GM21619 (cell line): ENCODE data around the gene MRPS12.

Source experiments
- ATAC-seq: cut with Tn5 transposase; IDR thresholded peaks from one replicate; pipeline ENCODE4 v1.9.1; 2021; ENCODE audit not compliant: unreplicated experiment

The MRPS12 gene

DNA sequence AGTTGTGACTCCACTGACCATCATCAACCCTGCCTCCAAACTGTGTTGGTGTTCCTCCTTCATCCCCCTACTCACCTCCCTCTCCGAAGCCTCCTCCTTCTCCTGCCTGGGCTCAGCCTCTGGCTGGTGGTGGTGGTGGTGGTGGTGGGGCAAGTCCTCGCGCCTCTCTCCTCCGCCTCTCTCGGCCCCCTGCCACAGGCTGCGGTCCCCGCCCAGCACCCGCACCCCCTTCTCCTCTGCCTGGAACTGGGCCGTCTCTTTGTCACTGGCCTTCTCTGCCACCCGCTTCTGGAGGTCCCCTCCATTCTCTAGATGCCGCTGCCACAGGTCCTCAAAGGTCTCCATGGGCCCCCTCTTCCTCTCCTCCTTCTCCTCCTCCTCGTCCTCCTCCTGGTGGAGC lies 20.3 kb upstream of the MRPS12 start:
- no peak for ATAC-seq

DNA sequence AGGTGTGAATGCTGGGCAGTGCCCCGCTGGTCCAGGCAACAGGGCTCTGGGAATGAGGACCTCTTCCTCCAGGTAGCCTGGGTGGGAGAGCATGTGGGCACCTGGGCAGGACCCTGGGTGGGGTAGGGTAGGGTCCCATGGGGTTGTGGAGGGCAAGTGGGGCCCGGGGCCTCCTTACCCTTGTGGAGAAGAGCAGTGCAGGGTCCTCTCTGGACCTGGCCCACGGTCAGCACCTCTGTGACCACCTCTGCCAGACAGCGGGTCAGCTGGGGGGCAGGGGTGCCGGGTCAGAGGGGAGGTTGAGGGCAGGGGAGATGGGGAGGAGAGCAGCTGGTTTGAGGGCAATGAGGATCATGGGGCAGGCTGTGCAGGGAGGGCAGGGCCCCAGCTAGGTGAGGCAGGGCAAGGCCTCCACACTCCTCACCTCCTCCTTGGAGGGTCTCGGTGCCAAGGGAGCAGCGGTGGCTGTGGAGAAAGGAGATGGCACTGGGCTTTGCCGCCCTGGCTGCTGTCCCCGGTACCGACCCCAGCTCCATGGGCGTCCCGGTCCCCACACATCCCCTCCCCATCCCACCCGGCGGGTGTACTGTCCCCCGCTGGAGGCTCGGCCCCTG lies 19.2 kb upstream of the MRPS12 start:
- no peak for ATAC-seq

DNA sequence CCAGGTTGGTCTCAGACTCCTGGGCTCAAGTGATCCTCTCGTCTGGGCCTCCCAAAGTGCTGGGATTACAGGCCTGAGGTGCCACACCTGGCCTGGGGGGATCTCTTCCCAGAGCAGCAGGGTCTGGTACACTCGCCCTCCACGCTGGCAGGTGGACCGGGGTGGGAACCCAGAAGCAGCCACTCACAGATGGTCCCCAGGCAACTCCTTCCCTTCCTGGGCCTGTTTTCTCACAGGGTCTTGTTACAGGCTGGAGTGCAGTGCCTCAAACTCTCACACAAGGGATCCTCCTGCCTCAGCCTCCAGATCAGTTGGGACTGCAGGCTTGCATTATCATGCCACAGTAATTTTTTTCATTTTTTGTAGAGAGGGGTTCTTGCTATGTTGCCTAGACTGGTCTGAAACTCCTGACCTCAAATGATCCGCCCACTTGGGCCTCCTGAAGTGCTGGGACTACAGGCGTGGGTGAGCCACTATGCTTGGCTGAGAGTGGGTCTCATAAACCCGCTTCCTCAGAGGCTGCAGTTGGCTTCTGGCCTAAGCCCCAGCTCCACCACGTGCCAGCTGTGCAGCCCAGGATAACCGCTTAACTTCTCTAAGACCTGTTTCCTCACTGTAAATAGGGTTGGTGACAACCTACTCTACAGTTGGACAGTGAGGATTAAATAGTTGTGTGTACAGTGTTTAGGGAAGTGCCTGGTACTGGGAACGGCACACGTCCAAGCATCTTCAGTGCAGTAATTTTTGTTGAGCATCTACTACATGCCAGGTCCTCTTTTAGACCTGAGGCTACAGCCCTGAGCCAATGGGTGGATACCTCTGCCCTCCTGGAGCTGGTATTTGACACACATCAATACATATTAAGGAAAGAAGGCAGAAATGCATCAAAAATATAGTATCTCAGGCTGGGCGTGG lies 17.9 kb upstream of the MRPS12 start:
- no peak for ATAC-seq

DNA sequence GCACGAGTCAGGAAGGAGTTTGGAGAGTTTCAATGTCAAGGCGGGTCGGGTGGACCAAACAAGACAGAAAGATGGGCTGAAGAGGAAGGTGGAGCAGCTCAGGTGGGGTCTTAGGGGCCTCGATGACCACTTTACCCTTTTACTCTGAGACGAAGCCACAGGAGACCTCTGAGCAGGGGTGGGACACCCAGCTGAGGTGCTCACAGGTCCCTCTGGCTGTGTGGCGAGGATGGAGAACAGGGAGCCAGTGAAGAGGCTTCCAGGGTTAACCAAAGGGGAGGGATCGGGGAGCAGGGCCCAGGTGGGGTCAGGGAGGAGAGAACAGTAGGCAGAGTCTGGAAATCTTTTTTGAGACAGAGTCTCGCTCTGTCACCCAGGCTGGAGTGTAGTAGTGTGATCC lies 16.8 kb upstream of the MRPS12 start:
- no peak for ATAC-seq

DNA sequence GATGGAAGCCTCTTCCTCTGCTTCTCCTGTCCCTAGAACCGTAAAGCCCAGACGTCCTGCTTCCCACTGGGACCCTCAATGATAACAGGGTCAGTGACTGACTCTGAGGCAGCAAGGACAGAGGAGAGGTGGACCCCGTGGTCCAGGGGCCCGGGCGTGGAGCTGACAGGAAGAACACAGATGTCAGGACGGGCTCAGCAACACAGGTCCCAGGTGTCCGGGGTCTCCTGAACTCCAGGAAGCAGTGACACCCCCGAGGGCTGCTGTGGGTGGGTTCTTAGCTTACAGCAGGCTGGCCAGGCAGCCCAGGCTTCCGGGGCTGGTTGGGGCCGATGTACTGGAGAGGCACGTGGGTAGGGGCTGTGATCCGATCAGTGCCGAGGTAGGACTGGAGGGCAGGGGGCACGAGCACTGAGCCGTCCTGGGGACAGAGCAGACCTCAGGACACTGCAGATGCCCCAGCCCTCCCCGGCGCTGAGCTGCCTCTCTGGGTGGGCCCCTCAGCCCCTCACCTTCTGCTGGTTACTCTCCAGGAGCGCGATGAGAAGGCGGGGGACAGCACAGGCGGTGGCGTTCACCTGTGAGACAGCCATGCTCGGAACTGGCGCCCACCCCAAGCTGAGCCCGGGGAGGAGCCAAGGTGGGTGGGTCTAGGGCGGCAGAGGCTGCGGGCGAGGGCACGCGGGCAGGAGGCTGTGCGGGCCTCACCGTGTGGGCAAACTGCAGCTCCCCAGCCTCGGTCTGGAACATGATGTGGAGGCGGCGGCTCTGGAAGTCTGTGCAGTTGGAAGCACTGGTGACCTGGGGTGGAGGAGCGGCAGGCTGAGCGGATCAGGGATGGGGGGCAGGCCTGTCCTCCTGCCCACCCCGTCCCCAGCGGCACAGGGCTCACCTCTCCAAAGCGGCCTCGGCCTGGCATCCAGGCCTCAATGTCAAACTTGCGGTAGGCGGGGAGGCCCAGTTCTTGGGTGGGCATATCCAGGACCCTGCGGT lies 15.1 kb upstream of the MRPS12 start:
- no peak for ATAC-seq

DNA sequence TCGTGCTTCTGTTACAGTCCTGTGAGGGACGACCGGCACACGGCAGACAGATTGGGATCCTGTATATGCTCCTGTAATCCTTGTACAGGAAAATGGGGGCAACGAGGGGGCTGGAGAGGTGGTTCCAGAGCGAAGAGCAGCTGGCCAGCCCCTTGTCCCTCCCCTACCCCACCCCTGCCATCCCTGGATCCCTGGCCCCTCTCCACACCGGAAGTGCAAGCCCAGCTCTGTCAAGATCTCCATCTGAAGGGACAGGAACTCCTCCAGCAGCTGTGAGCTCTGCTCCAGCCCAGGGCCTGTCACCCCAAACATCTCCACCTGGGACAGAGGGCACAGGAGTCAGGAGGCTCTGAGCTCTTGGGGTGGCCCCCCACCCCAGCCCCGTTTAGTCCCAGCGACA lies 13.2 kb upstream of the MRPS12 start:
- ATAC-seq = no peak

DNA sequence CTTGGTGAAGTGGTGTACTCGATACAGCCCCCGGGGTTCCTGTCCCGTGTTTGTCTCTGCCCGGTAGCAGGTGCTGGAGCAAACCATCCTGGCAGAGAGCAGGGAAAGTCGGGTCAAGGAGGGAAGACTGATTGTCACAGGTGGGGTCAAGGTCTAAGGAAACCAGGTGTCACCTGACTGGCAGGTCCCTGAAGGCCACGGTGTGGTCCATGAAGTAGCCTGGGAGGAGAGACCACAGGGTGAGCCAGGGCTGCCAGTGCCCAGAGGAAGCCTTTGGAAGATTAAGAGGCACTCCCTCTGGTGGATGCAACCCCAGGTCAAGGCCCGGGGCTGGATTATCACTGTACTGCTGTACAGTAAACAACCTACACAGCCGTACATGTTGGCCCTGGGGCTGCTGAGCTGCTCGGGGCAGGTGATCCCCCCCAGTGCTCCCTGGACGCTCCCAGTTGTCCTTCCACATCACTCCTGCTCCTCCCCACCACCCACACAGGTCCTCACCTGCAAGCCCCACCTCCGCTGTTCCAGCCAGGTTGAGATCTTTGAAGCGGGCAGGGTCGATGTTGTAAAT lies 12.7 kb upstream of the MRPS12 start:
- no peak for ATAC-seq

DNA sequence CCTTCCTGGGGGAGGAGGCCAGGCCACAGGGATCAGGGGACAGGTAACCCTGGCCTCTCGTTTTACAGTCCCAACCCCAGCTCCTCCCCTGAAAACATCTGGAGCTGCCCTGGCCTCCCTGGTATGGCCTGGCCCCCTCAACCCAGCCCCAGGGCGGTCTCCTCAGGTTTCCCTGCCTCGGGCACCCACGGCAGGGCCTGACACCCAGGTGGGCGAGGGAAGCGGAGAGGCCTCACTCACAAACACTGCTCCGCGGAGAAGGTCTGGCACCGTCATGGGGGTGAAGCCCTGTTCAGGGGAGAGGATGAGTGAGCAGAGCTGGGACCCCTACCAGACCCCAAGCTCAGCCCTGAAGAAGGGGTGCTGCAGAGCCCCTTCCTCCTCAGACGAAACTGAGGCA lies 12.2 kb upstream of the MRPS12 start:
- no peak for ATAC-seq

DNA sequence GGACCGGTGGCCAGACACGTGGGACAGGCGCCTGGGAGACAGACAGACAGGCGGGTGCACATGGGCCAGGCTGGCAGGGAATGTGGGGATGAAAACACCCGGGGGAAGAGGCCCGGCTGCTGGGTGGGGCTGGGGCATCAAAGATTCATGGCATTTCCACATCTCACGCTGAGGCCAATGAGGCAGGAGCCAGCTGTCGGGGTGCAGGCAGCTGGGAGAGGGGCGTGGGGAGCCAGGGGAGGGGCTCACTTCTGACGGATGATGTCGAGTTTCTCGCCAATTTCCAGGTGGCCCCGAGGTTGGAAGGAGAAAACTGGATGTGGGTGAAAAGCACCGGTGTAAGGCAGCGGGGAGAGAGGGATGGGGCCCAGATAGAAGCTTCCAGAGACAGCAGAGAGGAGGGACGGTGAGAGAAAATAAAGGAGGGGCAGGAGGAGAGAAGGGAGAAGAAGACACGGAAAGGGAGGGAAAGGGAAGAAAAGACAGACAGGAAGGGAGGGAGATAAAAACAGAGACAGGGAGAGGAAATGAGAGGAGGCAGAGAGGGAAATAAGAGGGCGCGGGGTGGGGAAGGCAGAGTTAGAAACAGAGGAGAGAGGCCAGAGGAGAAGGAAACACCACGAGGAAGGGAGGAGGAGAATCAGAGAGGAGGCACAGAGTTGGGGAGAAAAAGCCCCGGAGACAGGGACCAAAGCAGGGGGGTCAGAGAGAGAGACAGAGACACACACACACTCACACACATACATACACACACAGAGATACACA lies 10.7 kb upstream of the MRPS12 start:
- ATAC-seq = no peak

DNA sequence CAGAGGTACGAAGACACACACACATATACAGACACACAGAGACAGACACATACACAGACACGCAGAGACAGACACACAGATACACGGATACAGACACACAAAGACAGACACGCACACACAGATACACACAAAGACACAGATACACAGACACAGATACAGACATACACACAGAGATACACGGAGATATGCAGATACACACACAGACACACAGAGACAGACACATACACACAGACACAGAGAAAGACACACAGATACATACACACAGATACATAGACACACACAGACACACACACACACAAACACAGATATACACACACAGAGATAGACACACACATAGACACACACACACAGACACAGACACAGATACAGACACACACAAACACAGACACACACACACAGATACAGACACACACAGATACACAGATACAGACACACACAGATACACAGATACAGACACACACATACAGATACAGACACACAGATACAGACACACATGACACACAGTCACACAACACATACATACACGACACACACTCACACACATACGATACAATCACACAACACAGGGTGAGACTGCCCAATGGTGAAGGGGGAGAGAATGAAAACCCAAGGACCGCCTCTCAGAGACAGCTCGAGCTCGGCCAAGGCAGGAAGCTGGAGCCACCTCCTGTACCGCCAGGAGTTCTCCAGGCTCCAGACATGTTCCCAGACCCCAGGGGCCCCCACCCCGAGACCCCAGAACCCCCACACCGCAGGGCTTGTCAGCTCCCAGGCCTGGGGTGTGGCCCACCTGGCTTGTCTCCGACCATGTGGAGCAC lies 9.9 kb upstream of the MRPS12 start:
- ATAC-seq = no peak

DNA sequence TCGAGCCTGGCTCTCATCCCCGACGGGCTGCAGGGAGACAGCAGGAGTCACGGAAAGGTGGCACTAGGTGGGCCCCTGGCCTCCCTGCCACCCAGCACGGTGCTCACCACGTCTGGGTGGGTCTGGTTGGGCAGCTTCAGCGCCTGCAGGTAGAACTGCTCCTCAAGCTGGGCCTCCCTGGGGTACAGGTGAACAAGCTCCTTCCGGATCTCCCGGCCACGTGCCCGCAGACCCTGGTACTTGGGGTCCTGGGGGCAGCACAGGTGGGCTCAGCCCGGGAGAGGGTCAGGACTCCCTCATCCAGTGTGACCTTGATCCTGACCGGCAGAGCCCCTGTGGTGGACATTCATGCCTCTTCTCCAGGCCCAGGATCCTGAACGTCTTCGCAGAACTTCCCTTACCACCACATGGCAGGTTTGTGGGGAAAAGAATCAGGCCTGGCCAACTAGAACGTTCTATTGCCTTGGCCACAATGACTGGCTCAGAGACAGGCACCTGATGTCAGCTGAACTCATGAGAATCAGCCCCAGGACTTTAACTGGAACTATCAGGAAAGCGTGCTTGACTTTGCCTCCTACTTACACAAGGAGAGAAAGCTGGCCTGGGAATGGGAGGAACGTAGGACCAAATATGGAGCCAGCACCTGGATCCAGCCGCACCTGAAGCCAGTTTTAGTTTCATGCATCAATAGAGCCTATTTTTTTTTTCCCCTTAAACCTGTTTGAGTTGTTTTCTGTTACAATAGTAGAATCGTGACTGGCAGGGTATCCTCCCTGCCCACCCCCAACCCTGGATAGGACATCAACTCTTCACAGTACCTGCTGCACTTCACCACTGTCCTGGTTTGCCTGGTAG lies 9.1 kb upstream of the MRPS12 start:
- ATAC-seq = no peak

DNA sequence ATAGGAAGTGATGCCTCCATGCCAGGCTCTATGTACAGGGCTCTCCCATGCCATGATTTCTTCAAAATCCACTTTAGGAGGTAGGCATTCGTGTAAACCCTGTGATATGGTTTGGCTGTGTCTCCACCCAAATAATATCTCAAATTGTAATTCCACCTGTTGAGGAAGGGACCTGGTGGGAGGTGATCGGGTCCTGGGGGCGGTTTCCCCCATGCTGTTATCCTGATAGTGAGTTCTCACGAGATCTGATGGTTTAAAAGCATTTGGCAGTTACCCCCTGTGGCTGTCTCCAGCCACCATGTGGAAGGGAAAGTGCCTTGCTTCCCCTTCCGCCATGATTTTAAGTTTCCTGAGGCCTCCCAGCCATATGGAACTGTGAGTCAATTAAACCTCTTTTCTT lies 8.3 kb upstream of the MRPS12 start:
- no peak for ATAC-seq

DNA sequence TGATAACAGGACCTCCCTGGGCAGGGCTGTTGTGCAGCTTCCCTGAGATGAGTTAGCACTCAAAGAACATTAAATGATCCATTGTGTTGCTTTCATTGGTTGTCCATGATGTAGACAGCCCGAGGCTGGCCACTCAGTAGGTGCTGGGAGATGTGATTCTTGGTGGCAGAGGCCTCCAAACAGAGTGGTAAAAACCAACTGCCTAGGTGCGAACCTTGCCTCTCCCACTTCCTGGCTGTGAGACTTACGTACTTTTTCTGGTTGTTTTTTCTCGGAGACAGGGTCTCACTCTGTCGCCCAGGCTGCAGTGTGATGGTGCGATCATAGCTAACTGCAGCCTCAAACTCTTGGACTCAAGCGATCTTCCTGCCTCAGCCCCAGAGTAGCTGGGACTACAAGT lies 6.4 kb upstream of the MRPS12 start:
- ATAC-seq = no peak

DNA sequence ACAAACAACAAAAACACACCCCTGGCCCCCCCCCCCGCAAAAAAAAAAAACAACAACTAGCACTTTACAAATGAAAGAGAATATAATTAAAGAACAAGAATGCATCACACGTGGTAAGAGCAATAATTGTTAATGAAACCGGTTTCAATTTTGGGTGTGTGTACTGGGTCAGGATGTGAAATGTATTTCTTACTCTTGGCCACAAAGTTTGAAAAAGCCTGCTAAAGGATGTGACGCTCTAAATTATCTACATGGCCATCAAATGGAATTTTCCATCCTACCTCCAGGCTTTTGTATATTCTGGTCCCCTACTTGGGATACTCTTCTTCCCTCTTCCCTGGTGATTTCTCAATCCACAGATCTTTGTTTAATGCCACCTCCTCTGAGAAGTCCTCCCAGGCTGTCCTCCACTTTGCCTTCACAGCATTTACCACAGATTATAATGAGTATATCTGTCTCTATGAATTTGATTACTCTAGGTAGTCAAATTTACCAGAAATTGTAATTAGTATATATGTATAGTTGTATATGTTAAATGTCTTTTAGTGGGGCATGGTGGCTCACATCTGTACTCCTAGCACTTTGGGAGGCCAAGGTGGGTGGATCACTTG lies 2.2 kb upstream of the MRPS12 start:
- no peak for ATAC-seq

DNA sequence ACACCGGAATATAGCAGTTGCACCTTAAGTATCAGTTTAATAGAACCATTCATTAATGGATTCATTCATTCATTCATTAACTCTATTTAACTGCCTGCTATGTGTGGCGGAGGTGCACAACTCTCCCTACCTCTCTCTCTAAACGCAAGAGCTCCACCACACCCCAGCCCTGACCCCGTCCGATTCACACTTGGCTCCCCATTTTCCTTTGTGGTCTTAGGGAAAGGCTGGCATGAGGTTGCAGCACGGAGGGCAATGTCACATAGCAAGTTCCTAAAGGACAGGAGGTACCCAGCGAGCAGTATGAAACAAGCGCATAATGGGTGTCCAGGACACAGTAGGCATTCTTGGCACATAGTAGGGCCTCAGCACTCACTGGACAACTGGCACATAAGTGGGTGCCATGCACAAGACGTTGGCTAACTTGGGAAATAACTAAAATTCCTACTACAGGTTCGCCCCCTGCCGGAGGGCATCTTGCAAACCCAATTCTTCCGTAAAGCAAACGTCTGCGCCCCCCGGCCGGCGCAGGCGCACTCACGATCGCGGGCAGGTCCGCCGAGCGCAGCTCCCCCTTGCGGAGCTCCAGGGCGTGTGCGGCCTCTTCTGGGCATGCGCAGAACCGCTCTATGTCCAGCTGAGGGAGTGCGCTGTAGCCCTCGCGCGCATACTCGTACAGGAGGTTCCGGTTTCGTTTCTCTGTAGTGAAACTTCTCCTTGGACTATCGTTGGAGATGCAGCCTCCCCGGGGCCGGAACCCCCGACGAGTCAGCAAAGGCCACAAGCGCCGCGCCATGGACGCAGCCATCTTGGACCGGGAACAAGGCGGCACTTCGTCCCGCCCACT lies 592 bp upstream of the MRPS12 start, which contains the start of gene SARS2:
TSS of gene SARS2 (minus strand) at position 835 of the 847 bp plus-strand sequence. CDS start at position 808, 27 bp downstream.
- ATAC-seq = peak; percentile 51

DNA sequence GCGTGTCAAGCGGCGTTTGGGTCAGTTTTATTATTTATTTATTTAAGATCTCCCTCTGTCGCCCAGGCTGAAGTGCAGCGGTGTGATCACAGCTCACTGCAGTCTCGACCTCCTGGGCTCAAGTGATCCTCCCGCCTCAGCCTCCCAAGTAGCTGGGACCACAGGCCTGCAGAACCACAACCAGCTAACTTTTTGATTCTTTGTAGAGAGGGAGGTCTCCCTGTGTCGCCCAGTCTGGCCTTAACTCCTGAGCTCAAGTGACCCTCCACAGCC lies 713 bp downstream of the MRPS12 start:
- ATAC-seq = no peak

DNA sequence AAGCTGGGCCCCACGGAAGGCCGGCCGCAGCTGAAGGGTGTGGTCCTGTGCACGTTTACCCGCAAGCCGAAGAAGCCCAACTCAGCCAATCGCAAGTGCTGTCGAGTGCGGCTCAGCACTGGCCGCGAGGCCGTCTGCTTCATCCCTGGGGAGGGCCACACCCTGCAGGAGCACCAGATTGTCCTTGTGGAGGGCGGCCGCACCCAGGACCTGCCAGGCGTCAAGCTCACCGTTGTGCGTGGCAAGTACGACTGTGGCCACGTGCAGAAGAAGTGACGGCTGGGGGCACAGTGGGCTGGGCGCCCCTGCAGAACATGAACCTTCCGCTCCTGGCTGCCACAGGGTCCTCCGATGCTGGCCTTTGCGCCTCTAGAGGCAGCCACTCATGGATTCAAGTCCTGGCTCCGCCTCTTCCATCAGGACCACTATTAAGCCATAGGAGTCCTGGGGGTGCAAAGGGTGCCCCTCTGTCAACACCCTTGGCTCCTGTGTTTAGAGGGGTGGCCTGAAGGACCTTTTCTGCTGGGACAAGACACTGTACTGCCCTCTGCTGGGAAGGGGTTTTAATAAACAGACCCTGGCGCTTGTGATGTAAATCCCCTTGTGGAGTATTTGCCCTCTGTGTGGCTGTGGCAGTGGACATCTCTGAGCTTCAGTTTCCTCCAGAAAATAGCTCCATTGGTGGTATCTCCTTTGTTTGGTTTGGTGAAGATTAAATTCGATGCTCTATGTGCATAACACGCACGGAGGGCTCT lies 1.9 kb downstream of the MRPS12 start:
- no peak for ATAC-seq
